GM12874 (cell line): ENCODE measurements around the gene SARM1.

ENCODE experiments used
- CTCF ChIP-seq: IDR thresholded peaks from 2 replicates; pipeline ENCODE4 v1.5.1; 2011; ENCODE audit warnings: low read depth, mild to moderate bottlenecking, control low read depth, low read length, moderate library complexity; ENCODE audit not compliant: insufficient read depth

The SARM1 gene

GRCh38 chr17:28385406-28385805, 13.9 kb downstream of the SARM1 start:
- no peak for TF ChIP-seq CTCF

- TF ChIP-seq CTCF, result no peak
These were observed 14.9 kb downstream of the SARM1 start for GRCh38 chr17:28386391-28386790.

GRCh38 chr17:28388106-28388505, 16.6 kb downstream of the SARM1 start:
- TF ChIP-seq CTCF, result no peak

GRCh38 chr17:28390141-28390540, 18.6 kb downstream of the SARM1 start:
- TF ChIP-seq CTCF, result no peak

GRCh38 chr17:28390563-28390962, 19.1 kb downstream of the SARM1 start:
- TF ChIP-seq CTCF, result no peak

GRCh38 chr17:28390984-28391383, 19.5 kb downstream of the SARM1 start:
- no peak for TF ChIP-seq CTCF

- TF ChIP-seq CTCF, result no peak
These were observed 19.9 kb downstream of the SARM1 start for GRCh38 chr17:28391401-28391800.

- no peak for TF ChIP-seq CTCF
These were observed 21.0 kb downstream of the SARM1 start for GRCh38 chr17:28392491-28392890.
